Sigmoid colon (tissue), 4 donors: ENCODE data around the gene SIPA1L3.

ENCODE experiments used
- CTCF ChIP-seq, 4 experiments: fragments of 450-650 bp in 3 of 4; fragments of 200-600 bp in 1 of 4; IDR thresholded peaks; one replicate each; pipeline ENCODE4 v1.5.1; 2016 to 2019; ENCODE audit warnings: antibody characterized with exemption in 4 of 4, mild to moderate bottlenecking in 3 of 4, moderate library complexity in 2 of 4
- EP300 ChIP-seq, 4 donors: sonication (generic); formaldehyde crosslinking; IDR thresholded peaks; one replicate each; pipeline ENCODE4 v1.6.1; 2017; ENCODE audit warnings: antibody characterized with exemption in 4 of 4
- POLR2A ChIP-seq, 2 donors: fragments of 450-650 bp; IDR thresholded peaks; one replicate each; pipeline ENCODE4 v1.6.1; 2016; ENCODE audit warnings: antibody characterized with exemption in 2 of 2, mild to moderate bottlenecking in 2 of 2, moderate library complexity in 2 of 2
- POLR2AphosphoS5 ChIP-seq, 4 donors: sonication (generic); formaldehyde crosslinking; IDR thresholded peaks; one replicate each; pipeline ENCODE4 v1.6.1; 2017; ENCODE audit warnings: antibody characterized with exemption in 4 of 4

GRCh38 chr19:37929355-37929923, 22.4 kb downstream of the SIPA1L3 start:
- TF ChIP-seq CTCF (IDR thresholded peaks at IDR 0.05) (no peak), POLR2A (IDR thresholded peaks at IDR 0.05) (no peak), POLR2AphosphoS5 (IDR thresholded peaks at IDR 0.05) (no peak), EP300 (IDR thresholded peaks at IDR 0.05) (no peak)
